HepG2 (cell line): ENCODE results near the gene NWD2. TPM values are rescaled to one million over a fixed set of nuclear protein-coding genes. Genes with fewer than 3 reads are reported as not detected.
"Not testable (repeated sequence)": the region's sequence is repeated elsewhere in the genome, so short reads cannot be mapped to it uniquely, and the experiment has no call there.

Experiments used
- ATAC-seq: fragments of 200-7000 bp; cut with Tn5 transposase; 3 replicates; pipeline ENCODE4 v1.9.1; 2020; ENCODE audit warnings: mild to moderate bottlenecking, moderate library complexity
- BruUV-seq: library from RNA; stranded (reverse); fragments of 400-500 nt; replicated peaks from 2 replicates; lab custom pipeline; 2021; lab: Mats Ljungman, UMichigan
- CTCF ChIA-PET: fragments of 300-600 bp; formaldehyde crosslinking; extraction: SDS; loops from one replicate; lab custom pipeline; 2021; ENCODE audit warnings: low total read pairs, inconsistent platforms, low intra/inter-chr PET ratio; lab: Yijun Ruan, JAX
- POLR2A ChIA-PET: fragments of 350-600 bp; sonication (Branson Sonifier 250); formaldehyde crosslinking; loops from one replicate; lab custom pipeline; 2020; ENCODE audit warnings: antibody characterized with exemption, inconsistent platforms; lab: Yijun Ruan, JAX
- DNase-seq: peaks from one replicate; pipeline ENCODE4 v3.0.0-alpha.2; 2015; ENCODE audit warnings: low spot score
- FAIRE-seq: peaks from 3 replicates; lab custom pipeline; 2011; peaks lifted over from hg19 to GRCh38; lab: Jason Lieb, UNC
- H2AFZ ChIP-seq: one replicate; pipeline ENCODE4 v1.6.1; 2011; ENCODE audit warnings: low read length, inconsistent platforms
- H3K27ac ChIP-seq: fragments of 300-600 bp; 3 replicates; pipeline ENCODE4 v1.8.0; 2011; ENCODE audit warnings: mixed run types, mild to moderate bottlenecking, mixed read lengths, low read length, inconsistent platforms; ENCODE audit not compliant: insufficient read depth; ENCODE audit errors: extremely low read length
- H3K27me3 ChIP-seq, 2 experiments: fragments of 200-600 bp in 1 of 2; 2 replicates in 1 of 2; 3 replicates in 1 of 2; pipeline versions ENCODE4 v1.6.0 to v1.8.0; 2011; ENCODE audit warnings: low read length in 2 of 2, mild to moderate bottlenecking in 2 of 2, moderate library complexity in 2 of 2, inconsistent platforms in 1 of 2; ENCODE audit not compliant: insufficient read depth in 2 of 2, control insufficient read depth in 1 of 2
- H3K36me3 ChIP-seq, 2 experiments: fragments of 200-600 bp in 1 of 2; replicated peaks in 1 of 2; 2 replicates in 1 of 2; 3 replicates in 1 of 2; pipeline versions ENCODE4 v1.5.1 to v1.8.0; 2011; ENCODE audit warnings: low read length in 2 of 2, inconsistent platforms in 1 of 2; ENCODE audit not compliant: insufficient read depth in 2 of 2, control insufficient read depth in 1 of 2
- H3K4me1 ChIP-seq: 2 replicates; pipeline ENCODE4 v1.5.1; 2012; ENCODE audit warnings: low read length, inconsistent platforms; ENCODE audit not compliant: insufficient read depth
- H3K4me2 ChIP-seq: 2 replicates; pipeline ENCODE4 v1.6.0; 2011; ENCODE audit warnings: low read depth, low read length, inconsistent platforms
- H3K4me3 ChIP-seq, 3 experiments: fragments of 200-600 bp in 1 of 3; sonication (generic), shearing (Covaris generic) in 1 of 3; replicated peaks in 1 of 3; 2 replicates each; pipeline ENCODE4 v1.5.1; 2011 to 2016; ENCODE audit warnings: low read length in 3 of 3, inconsistent platforms in 2 of 3, low read depth in 2 of 3, mild to moderate bottlenecking in 2 of 3, control low read depth in 1 of 3, mixed read lengths in 1 of 3; ENCODE audit not compliant: insufficient read depth in 1 of 3
- H3K79me2 ChIP-seq: one replicate; pipeline ENCODE4 v1.6.1; 2011; ENCODE audit warnings: low read length, inconsistent platforms; ENCODE audit not compliant: insufficient read depth
- H3K9ac ChIP-seq: 2 replicates; pipeline ENCODE4 v1.6.0; 2011; ENCODE audit warnings: mild to moderate bottlenecking, low read depth, low read length, inconsistent platforms; ENCODE audit not compliant: insufficient read depth
- H3K9me3 ChIP-seq: 2 replicates; pipeline ENCODE4 v1.5.1; 2012; ENCODE audit warnings: mild to moderate bottlenecking, low read length
- H4K20me1 ChIP-seq: 2 replicates; pipeline ENCODE4 v1.6.0; 2011; ENCODE audit warnings: inconsistent platforms, mild to moderate bottlenecking, low read length, moderate library complexity; ENCODE audit not compliant: insufficient read depth
- AGO1 ChIP-seq: fragments of 200-400 bp; formaldehyde crosslinking; IDR thresholded peaks from 2 replicates; pipeline ENCODE4 v1.6.1; 2017; ENCODE audit warnings: mild to moderate bottlenecking, low read depth, low read length, moderate library complexity; ENCODE audit not compliant: poor library complexity, severe bottlenecking
- AKAP8 ChIP-seq: sonication (generic); formaldehyde crosslinking; IDR thresholded peaks from 2 replicates; pipeline ENCODE4 v1.5.1; 2020; ENCODE audit warnings: mild to moderate bottlenecking, missing genetic modification reagents
- MEIS2 ChIP-seq: sonication (generic); formaldehyde crosslinking; IDR thresholded peaks from 2 replicates; pipeline ENCODE4 v1.9.0; 2021; ENCODE audit warnings: mild to moderate bottlenecking, missing genetic modification reagents
- PHB2 ChIP-seq: fragments of 450-650 bp; IDR thresholded peaks from 2 replicates; pipeline ENCODE4 v1.6.1; 2018; ENCODE audit not compliant: partially characterized antibody
- SYNCRIP ChIP-seq: fragments of 200-400 bp; formaldehyde crosslinking; IDR thresholded peaks from 2 replicates; pipeline ENCODE4 v1.6.1; 2018; ENCODE audit warnings: mild to moderate bottlenecking, low read depth, low read length; ENCODE audit not compliant: insufficient read depth
- TEAD3 ChIP-seq: optimal IDR thresholded peaks from 2 replicates; pipeline ENCODE3; 2016; ENCODE audit warnings: borderline replicate concordance
- ZFYVE20 ChIP-seq: sonication (generic); formaldehyde crosslinking; IDR thresholded peaks from 2 replicates; pipeline ENCODE4 v1.8.0; 2023; ENCODE audit warnings: low read depth, mild to moderate bottlenecking, moderate library complexity, missing genetic modification reagents, borderline replicate concordance
- ZNF232 ChIP-seq: sonication (generic); formaldehyde crosslinking; IDR thresholded peaks from 2 replicates; pipeline ENCODE4 v1.4.0; 2020; ENCODE audit warnings: missing genetic modification reagents, borderline replicate concordance
- ZNF572 ChIP-seq: sonication (generic); formaldehyde crosslinking; IDR thresholded peaks from 2 replicates; pipeline ENCODE4 v1.5.1; 2020; ENCODE audit warnings: mild to moderate bottlenecking, missing genetic modification reagents
- ZSCAN25 ChIP-seq: sonication (generic); formaldehyde crosslinking; IDR thresholded peaks from 2 replicates; pipeline ENCODE4 v1.8.0; 2022; ENCODE audit warnings: mild to moderate bottlenecking, missing genetic modification reagents
- WGBS: methylation state at CpG from one replicate; pipeline ENCODE4 v1.1.6; 2017; ENCODE audit warnings: low lambda C conversion rate; 5-methylcytosine and 5-hydroxymethylcytosine counted together
- in situ Hi-C: cut with HindIII; loops from 2 replicates; pipeline ENCODE4 v1.10.0; 2017; ENCODE audit warnings: low pct_unique_long_range_greater_than_20kb; ENCODE audit not compliant: extremely low pct_ligation_motif_present
- intact Hi-C: fragments of 100-400 bp; cut with micrococcal nuclease; formaldehyde crosslinking; loops from one replicate; pipeline ENCODE4 v1.10.0; 2022; ENCODE audit not compliant: unreplicated experiment
- polyA plus RNA-seq, 8 experiments: library from polyadenylated mRNA; depleted of rRNA in 3 of 8; stranded (reverse) in 7 of 8; unstranded in 1 of 8; fragments of >200 nt; fragmentation: Illumina TruSeq in 4 of 8; extraction: Trizol in 4 of 8; gene quantifications; 2 replicates each; pipeline versions ENCODE4 v1.2.1 to v1.2.3, GENCODE V29; 2011 to 2016; ENCODE audit warnings: low read depth in 4 of 8, missing spikeins in 1 of 8, mixed read lengths in 1 of 8; ENCODE audit not compliant: insufficient read depth in 1 of 8
- total RNA-seq, 5 experiments: library from RNA; depleted of rRNA; stranded (reverse); fragments of >200 nt; fragmentation: Illumina TruSeq; extraction: Trizol; gene quantifications; 2 replicates each; pipeline ENCODE4 v1.2.3, GENCODE V29; 2016; ENCODE audit warnings: low read depth in 1 of 5

NWD2 gene
- total and polyA plus RNA-seq, 2 of the 13 experiments (the other 11 are each of a cell fraction or from before 2014, with no cell fraction given): not detected

DNA sequence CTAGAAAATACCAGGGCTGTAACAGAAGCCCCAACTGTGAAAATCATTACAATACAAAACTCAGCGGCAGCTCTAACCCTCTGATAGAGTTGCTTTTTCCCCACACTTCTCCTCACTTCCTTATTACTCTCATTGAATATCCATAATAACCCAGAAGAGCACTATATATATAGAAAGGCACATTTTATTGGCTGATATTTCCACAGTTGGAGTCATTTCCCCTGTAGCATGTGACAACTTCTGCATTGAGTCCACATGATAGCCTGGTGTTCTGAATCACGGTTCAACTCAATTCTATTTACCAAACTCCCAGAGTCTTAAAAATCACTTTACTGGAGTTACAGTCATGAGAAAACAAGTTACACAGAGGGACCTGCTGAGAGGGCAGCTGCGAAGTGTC is 46.6 kb upstream of the NWD2 start:
- in situ Hi-C loops: no loop called here
- no peak for FAIRE-seq

DNA sequence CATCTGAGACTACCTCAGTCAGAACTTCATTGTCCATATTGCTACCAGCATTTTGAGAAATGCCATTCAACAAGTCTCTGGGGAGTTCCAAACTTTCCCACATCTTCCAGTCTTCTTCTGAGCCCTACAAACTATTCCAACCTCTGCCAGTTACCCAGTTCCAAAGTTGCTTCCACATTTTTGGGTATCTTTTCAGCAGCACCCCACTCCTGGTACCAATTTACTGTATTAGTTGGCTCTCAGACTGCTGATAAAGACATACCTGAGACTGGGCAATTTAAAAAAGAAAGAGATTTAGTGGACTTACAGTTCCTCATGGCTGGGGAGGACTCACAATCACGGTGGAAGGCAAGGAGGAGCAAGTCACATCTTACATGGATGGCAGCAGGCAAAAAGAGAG is 39.8 kb upstream of the NWD2 start:
- BruUV-seq, in situ Hi-C loops: not testable (repeated sequence)

More for the DNA sequence above, 46.6 kb upstream of the NWD2 start:
- intact Hi-C loops: no loop called here
- WGBS: 14% methylated on average over 3 of the region's 3 CpGs
- no peak overlapping the region for H3K4me2 ChIP-seq
- no peak for DNase-seq
- no peaks in the 10 kb centered on the region for H3K36me3 ChIP-seq
- BruUV-seq: no TSS peak
- no peaks in the 10 kb centered on the region for H3K4me1 ChIP-seq
- no peaks in the 10 kb centered on the region for H3K79me2 ChIP-seq
- no peak overlapping the region for H3K4me3 ChIP-seq
- TF ChIP-seq PHB2 (no peak), ZSCAN25 (CRISPR knock-in tag) (no peak), AGO1 (no peak), ZNF572 (CRISPR knock-in tag) (no peak), ZNF232 (CRISPR knock-in tag) (no peak), TEAD3 (CRISPR knock-in tag) (no peak), ZFYVE20 (no peak), MEIS2 (no peak), SYNCRIP (no peak), AKAP8 (CRISPR knock-in tag) (no peak)
- ChIA-PET POLR2A (no interaction called here), CTCF (no interaction called here)
- H3K9me3 ChIP-seq: no peaks in the 10 kb centered on the region; the same call in 1 of the 2 replicates
- H4K20me1 ChIP-seq: no peaks in the 10 kb centered on the region
- H2AFZ ChIP-seq: no peak overlapping the region
- no peak for ATAC-seq
- no peak overlapping the region for H3K9ac ChIP-seq
- no peaks in the 10 kb centered on the region for H3K27me3 ChIP-seq
- no peak overlapping the region for H3K27ac ChIP-seq

More for the DNA sequence above, 39.8 kb upstream of the NWD2 start:
- H3K79me2 ChIP-seq, H3K9ac ChIP-seq, H3K4me3 ChIP-seq, H3K27ac ChIP-seq, FAIRE-seq, H3K4me1 ChIP-seq, H4K20me1 ChIP-seq, ATAC-seq, H3K4me2 ChIP-seq, CTCF ChIA-PET, POLR2A ChIA-PET, H2AFZ ChIP-seq, intact Hi-C loops, H3K27me3 ChIP-seq, DNase-seq, H3K36me3 ChIP-seq: not testable (repeated sequence)
- H3K9me3 ChIP-seq: peaks cover 22% of the 10 kb centered on the region
- WGBS: 0% methylated on average over 1 of the region's 1 CpG
